Measurements from ENCODE around the gene NOL9. TPM values are rescaled to one million over a fixed set of nuclear protein-coding genes. Genes with fewer than 3 reads are reported as not detected.

The NOL9 gene
- total and polyA plus RNA-seq, 10 of the 15 experiments (the other 5 are each of a cell fraction or from before 2014, with no cell fraction given), result 3.9 to 35.9 (median 23.0) TPM

DNA sequence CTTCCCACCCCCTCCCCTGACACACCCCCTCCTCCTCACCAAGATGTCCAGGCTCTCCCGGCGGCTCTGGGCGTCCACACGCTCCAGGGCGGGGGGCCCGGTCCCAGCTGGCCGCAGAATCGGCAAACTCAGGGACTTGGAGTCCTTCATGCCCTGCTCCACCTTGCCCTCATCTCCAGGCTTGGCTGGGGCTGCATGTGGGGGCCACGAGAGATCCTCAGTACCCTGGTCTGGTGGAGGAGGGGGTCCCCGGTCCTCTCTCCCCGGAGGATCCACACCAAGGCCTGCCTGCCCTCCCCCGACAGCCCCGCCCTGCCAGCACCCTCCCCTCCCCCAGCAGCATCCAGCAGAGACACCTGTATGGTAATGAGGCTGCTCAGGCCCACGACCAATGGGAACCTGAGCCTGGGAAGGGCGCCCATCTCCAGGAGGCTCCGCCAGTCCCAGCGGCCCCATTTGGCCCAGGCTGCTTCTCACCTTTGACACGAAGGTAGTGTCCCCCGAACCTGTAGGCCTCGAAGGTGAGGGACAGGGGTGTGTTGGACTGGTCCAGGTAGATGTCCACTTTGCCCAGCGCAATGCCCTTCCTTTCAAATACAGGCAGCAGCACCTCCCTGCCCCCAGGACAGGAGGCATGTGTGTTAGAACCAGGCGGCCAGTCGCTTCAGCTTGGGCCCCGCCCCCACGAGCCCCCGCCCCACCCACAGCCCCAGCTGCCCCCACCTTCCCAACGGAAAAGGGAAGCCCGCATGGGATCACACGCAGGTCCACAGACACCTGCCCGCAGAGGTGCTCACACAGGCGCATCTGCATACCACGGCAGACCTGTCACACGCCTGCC lies 80.1 kb downstream of the NOL9 start (continued):
- TF ChIP-seq, protein P1, sequence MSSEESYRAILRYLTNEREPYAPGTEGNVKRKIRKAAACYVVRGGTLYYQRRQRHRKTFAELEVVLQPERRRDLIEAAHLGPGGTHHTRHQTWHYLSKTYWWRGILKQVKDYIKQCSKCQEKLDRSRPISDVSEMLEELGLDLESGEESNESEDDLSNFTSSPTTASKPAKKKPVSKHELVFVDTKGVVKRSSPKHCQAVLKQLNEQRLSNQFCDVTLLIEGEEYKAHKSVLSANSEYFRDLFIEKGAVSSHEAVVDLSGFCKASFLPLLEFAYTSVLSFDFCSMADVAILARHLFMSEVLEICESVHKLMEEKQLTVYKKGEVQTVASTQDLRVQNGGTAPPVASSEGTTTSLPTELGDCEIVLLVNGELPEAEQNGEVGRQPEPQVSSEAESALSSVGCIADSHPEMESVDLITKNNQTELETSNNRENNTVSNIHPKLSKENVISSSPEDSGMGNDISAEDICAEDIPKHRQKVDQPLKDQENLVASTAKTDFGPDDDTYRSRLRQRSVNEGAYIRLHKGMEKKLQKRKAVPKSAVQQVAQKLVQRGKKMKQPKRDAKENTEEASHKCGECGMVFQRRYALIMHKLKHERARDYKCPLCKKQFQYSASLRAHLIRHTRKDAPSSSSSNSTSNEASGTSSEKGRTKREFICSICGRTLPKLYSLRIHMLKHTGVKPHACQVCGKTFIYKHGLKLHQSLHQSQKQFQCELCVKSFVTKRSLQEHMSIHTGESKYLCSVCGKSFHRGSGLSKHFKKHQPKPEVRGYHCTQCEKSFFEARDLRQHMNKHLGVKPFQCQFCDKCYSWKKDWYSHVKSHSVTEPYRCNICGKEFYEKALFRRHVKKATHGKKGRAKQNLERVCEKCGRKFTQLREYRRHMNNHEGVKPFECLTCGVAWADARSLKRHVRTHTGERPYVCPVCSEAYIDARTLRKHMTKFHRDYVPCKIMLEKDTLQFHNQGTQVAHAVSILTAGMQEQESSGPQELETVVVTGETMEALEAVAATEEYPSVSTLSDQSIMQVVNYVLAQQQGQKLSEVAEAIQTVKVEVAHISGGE (CRISPR knock-in tag; IDR thresholded peaks at IDR 0.05), result no peak
- TF ChIP-seq ZNF622 (IDR thresholded peaks at IDR 0.05) (no peak), JUND (IDR thresholded peaks at IDR 0.05; ENCODE audit: low read depth, low read length) (no peak), CHD4 (IDR thresholded peaks at IDR 0.05) (no peak), DPF2 (IDR thresholded peaks at IDR 0.05) (no peak)

DNA sequence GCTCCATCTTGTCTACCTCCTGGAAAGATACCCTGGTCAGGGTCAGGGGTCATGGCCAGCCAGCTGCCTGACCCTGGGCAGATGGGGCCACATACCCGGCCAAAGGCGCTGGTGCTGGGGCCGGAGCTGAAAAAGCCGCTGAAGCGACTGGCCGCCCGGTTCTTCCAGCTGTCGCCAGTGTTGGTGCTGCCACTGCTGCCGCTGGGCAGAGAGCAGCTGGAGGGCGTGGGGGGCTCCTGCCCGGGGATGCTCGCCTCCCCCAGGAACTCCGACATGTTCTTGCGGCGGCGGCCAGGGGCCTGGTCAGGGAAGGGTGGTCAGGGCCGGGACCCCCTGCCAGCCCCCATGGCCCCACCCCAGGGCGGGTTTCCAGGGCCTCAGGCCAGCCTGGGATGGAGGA lies 81.2 kb downstream of the NOL9 start:
- ChIA-PET CTCF (no interaction called here), SMC1A (ENCODE audit: uncharacterized antibody, unreplicated experiment) (no interaction called here), RAD21 (ENCODE audit: unreplicated experiment) (no interaction called here), POLR2A (no interaction called here)
- FAIRE-seq (no peak), ATAC-seq (no peak), DNase-seq (ENCODE audit: low read depth, low spot score) (no peak)
- 59% methylated on average over 10 of the region's 18 CpGs for WGBS (ENCODE audit: insufficient coverage, insufficient replicate concordance, low lambda C conversion rate, missing lambda C conversion rate)
- H2AFZ ChIP-seq (ENCODE audit: control insufficient read depth, low read depth, low read length), result no peak overlapping the region
- H3K79me2 ChIP-seq (ENCODE audit: control insufficient read depth, insufficient read depth, low read length), result no peaks in the 10 kb centered on the region
- in situ Hi-C loops (cut with MboI), result no loop called here
- no peaks in the 10 kb centered on the region for H3K27me3 ChIP-seq (replicated peaks in 1 of 2; ENCODE audit: control insufficient read depth in 2 of 2, insufficient read depth in 2 of 2, low read length in 1 of 2)
- BruUV-seq (replicated peaks), result no TSS peak
- H3K9me3 ChIP-seq (replicated peaks; ENCODE audit: control insufficient read depth, insufficient read depth, low read length), result no peaks in the 10 kb centered on the region
- no peaks in the 10 kb centered on the region for H3K36me3 ChIP-seq (ENCODE audit: control insufficient read depth in 2 of 2, insufficient read depth in 2 of 2, low read length in 1 of 2)
- no peaks in the 10 kb centered on the region for H3K4me1 ChIP-seq (ENCODE audit: control insufficient read depth, insufficient read depth, low read length)
- intact Hi-C loops (cut with micrococcal nuclease; ENCODE audit: unreplicated experiment), result no loop called here
- H3K4me3 ChIP-seq, result no peak overlapping the region
- no peaks in the 10 kb centered on the region for H4K20me1 ChIP-seq (ENCODE audit: control insufficient read depth, insufficient read depth)
- H3K4me2 ChIP-seq (ENCODE audit: control insufficient read depth, insufficient read depth), result no peak overlapping the region
- no peak overlapping the region for H3K27ac ChIP-seq (ENCODE audit: control insufficient read depth, insufficient read depth)
- H3K9ac ChIP-seq (ENCODE audit: control insufficient read depth, insufficient read depth, low read length), result no peak overlapping the region
- TF ChIP-seq, protein P2, sequence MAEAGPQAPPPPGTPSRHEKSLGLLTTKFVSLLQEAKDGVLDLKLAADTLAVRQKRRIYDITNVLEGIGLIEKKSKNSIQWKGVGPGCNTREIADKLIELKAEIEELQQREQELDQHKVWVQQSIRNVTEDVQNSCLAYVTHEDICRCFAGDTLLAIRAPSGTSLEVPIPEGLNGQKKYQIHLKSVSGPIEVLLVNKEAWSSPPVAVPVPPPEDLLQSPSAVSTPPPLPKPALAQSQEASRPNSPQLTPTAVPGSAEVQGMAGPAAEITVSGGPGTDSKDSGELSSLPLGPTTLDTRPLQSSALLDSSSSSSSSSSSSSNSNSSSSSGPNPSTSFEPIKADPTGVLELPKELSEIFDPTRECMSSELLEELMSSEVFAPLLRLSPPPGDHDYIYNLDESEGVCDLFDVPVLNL (IDR thresholded peaks at IDR 0.05; ENCODE audit: low read depth, low read length), result no peak
- TF ChIP-seq CHD2 (IDR thresholded peaks at IDR 0.05; ENCODE audit: borderline replicate concordance, low read depth, low read length), result no peak
- no peak for TF ChIP-seq MTA3 (IDR thresholded peaks at IDR 0.05; ENCODE audit: borderline replicate concordance, low read length)
- no peak for TF ChIP-seq MEF2A (IDR thresholded peaks at IDR 0.05; ENCODE audit: insufficient read depth, low read depth, low read length)
- TF ChIP-seq POLR2AphosphoS2 (IDR thresholded peaks at IDR 0.05; ENCODE audit: low read depth, low read length), result no peak
- TF ChIP-seq, protein P3, sequence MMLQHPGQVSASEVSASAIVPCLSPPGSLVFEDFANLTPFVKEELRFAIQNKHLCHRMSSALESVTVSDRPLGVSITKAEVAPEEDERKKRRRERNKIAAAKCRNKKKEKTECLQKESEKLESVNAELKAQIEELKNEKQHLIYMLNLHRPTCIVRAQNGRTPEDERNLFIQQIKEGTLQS (IDR thresholded peaks at IDR 0.05; ENCODE audit: borderline replicate concordance, extremely low read depth, low read depth, low read length), result no peak
- TF ChIP-seq, protein P4, sequence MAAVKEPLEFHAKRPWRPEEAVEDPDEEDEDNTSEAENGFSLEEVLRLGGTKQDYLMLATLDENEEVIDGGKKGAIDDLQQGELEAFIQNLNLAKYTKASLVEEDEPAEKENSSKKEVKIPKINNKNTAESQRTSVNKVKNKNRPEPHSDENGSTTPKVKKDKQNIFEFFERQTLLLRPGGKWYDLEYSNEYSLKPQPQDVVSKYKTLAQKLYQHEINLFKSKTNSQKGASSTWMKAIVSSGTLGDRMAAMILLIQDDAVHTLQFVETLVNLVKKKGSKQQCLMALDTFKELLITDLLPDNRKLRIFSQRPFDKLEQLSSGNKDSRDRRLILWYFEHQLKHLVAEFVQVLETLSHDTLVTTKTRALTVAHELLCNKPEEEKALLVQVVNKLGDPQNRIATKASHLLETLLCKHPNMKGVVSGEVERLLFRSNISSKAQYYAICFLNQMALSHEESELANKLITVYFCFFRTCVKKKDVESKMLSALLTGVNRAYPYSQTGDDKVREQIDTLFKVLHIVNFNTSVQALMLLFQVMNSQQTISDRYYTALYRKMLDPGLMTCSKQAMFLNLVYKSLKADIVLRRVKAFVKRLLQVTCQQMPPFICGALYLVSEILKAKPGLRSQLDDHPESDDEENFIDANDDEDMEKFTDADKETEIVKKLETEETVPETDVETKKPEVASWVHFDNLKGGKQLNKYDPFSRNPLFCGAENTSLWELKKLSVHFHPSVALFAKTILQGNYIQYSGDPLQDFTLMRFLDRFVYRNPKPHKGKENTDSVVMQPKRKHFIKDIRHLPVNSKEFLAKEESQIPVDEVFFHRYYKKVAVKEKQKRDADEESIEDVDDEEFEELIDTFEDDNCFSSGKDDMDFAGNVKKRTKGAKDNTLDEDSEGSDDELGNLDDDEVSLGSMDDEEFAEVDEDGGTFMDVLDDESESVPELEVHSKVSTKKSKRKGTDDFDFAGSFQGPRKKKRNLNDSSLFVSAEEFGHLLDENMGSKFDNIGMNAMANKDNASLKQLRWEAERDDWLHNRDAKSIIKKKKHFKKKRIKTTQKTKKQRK (IDR thresholded peaks at IDR 0.05; ENCODE audit: low read depth, low read length), result no peak
- no peak for TF ChIP-seq POLR2AphosphoS5 (IDR thresholded peaks at IDR 0.05; ENCODE audit: low read length)
- TF ChIP-seq CBFB (IDR thresholded peaks at IDR 0.05; ENCODE audit: low read depth), result no peak
- TF ChIP-seq TAF1 (IDR thresholded peaks at IDR 0.05; ENCODE audit: borderline replicate concordance, low read depth, low read length), result no peak
